NCI-H748 (cell line): ENCODE results near the gene TNN.
"Not testable (repeated sequence)": the region's sequence is repeated elsewhere in the genome, so short reads cannot be mapped to it uniquely, and the experiment has no call there.

Source experiments
- DNase-seq: peaks from one replicate; lab custom pipeline; 2025; ENCODE audit not compliant: unreplicated experiment; lab: John Stamatoyannopoulos, UW

Gene TNN

GRCh38 chr1:175067362-175068106 is at the start of gene TNN:
Gene TNN, plus strand, starts transcription at chr1:175067833. Its CDS starts 9,586 bp downstream, at chr1:175077419.
- no peak for DNase-seq

DNA sequence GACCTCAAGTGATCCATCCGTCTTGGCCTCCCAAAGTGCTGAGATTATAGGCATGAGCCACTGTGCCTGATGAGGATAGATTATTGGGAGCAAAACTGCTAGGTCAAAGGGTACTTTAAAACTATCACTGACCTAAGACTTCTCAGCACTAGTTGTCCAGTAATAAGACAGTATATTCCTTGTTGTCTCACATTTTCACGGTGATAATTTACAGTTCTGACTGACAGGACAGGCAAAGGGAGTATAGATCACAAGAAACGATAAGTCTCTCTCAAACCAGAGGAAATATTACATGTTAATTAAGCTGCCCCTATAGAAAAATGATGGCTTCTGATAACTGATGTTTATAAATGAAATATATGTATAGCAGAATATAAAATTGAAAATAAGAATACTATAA is 48.1 kb upstream of the TNN start:
- DNase-seq, result no peak

GRCh38 chr1:175023043-175023921 is 44.4 kb upstream of the TNN start, which contains the start of gene MRPS14:
Gene MRPS14, minus strand, starts transcription at chr1:175023425. Its CDS starts 17 bp downstream, at chr1:175023408.
- peak; percentile 96 for DNase-seq

- DNase-seq, result not testable (repeated sequence)
Measured at GRCh38 chr1:175023922-175024242, 43.8 kb upstream of the TNN start.

DNA sequence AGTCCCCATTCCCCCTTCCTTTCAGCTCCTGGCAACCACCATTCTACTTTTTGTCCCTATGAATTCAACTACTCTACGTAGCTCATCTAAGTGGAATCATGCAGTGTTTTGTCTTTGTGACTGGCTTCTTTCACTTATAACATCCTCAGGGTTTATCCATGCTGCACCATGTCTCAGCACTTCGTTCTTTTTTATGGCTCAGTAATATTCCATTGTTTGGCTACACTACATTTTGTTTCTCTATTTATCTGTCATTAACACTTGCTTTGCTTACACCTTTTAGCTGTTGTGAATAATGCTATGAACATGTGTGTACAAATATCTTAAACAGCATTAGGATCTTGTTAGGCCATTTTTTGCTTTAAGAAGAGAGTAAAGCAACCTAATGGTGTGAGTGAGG is 42.9 kb upstream of the TNN start:
- DNase-seq, result no peak

- no peak for DNase-seq
Measured at GRCh38 chr1:175033953-175034352, 33.7 kb upstream of the TNN start.

DNA sequence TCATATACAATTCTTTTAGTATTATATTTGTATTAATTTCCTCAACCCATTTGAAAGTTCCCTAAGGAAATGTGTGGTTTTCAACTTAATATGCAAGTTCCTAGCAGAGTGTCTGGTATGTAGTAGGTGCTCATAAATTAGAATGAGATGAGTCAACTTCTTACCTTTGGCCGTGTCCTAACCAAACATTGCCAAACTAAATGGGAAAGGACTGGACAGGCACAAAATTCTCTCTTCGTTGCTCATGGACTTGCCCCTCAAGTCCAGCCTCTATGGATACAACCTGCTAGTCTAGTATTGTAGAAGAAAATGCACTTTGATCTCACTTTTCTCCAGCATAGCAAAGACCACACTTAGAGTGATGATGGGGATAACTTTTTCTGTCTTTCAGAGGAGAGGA is 32.9 kb upstream of the TNN start:
- no peak for DNase-seq

GRCh38 chr1:175035865-175036264 is 31.8 kb upstream of the TNN start:
- no peak for DNase-seq

DNA sequence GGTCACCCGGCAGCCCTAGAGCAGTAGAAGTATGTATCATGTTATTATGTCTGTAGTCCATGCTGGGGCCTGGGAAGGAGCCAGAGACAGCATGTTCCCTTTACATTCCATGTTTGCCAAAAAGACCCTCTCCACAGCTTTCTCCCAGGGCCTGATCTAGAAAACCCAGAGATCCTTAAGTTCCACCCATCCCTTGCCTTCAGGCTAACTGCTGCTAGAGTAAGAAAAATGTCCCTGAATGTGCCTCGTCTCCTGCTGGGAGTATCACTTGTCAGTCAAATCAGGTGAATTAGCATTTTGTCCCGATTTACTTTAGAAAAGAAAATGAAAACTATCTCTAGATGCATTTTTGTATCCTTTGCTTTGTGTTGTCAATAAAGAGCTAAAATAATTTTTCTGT is 31.2 kb upstream of the TNN start:
- DNase-seq, result no peak

- no peak for DNase-seq
Measured at GRCh38 chr1:175037416-175037815, 30.2 kb upstream of the TNN start.

- no peak for DNase-seq
Measured at GRCh38 chr1:175040324-175040879, 27.2 kb upstream of the TNN start.

- no peak for DNase-seq
Measured at GRCh38 chr1:175042650-175043049, 25.0 kb upstream of the TNN start.

DNA sequence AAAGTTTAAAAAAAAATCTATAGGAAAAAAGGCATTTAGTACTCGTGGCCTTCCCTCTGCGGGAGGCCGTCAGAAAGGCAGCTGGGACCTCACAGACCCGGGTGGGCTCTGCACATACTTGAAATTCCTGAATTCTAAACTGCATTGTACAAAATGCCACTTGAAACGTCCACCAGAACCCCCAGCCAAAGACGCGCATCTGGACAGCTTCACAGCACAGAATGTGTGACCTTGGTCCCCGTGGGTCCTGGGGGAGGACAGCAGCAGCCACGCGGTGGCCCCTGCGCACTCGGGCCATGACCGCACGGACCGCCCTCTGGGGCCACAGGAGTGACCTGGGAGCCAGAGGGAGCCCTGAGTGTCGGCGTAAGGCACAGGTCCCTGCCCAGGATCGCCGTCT is 23.8 kb upstream of the TNN start:
- DNase-seq, result no peak

DNA sequence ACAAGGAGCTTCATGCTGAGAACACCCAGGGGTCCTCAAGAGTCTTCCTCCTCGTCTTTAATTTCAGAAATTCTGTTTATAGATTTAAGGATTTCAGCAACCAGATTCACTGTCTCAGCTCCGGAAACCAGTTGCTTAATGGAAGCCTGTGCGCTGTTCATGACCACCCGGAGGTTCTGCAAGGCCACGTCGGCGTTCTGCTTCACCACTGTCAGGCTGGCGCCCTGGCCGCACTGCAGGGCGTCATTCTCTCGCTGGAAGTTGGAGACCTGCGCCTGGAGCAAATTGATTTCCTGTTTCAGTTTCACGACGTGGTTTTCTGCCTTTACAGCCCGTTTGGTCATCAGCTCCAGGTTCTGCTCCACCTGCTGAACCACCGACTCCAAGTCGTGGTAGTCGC is 23.0 kb upstream of the TNN start:
- DNase-seq, result not testable (repeated sequence)

GRCh38 chr1:175045097-175045496 is 22.5 kb upstream of the TNN start:
- no peak for DNase-seq

GRCh38 chr1:175045519-175045918 is 22.1 kb upstream of the TNN start:
- DNase-seq, result no peak

DNA sequence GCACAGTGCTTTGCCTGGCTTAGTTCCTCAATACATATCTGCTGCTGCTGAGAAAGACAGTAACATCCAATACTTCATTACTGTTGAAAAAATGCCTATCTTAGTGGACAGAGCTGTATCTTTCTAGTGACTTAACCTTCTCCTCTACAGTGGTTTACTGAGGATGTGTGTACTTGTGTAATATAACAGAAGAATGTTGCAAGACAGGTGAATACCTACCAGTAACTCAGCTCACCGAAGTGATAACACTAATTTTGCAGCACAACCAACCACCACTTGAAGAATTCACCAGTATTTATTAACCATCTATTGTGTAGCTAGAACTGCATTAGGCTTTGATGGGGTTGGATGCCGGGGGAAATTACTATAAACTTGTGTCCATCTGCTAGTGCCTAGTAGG is 16.6 kb upstream of the TNN start:
- DNase-seq, result no peak

GRCh38 chr1:175054736-175055135 is 12.9 kb upstream of the TNN start:
- no peak for DNase-seq

DNA sequence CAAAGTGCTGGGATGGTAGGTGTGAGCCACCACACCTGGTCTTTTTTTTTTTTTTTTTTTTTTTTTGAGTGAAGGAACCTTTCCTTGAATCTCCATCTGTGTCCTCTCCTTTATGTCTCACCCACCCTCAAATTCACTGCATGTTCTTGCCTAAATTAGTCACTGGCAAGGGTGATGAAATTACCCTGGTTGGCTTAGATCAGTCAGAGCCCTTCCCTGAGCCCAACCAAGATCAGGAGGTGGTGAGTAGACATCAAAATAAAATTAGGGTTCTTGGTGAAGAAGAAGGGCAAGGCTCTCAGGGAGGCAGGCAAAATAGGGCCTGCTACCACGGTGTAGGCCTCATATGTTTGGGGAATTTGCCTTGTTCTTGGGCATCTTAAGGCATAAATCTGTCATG is 5.3 kb upstream of the TNN start:
- no peak for DNase-seq

GRCh38 chr1:175062858-175063257 is 4.8 kb upstream of the TNN start:
- DNase-seq, result no peak

GRCh38 chr1:175070818-175071217 is 3.2 kb downstream of the TNN start:
- DNase-seq, result no peak
